IMR-90 (cell line): ENCODE data around the gene SLC43A2. TPM values are rescaled to one million over a fixed set of nuclear protein-coding genes. Genes with fewer than 3 reads are reported as not detected.
A peak's percentile ranks its signal among the peaks of the same experiment; 100 is the strongest.

Experiments
- ATAC-seq: fragments of 200-7000 bp; cut with Tn5 transposase; 2 replicates; pipeline ENCODE4 v1.9.1; 2020; ENCODE audit warnings: low read depth, mild to moderate bottlenecking, moderate library complexity
- BruUV-seq: library from RNA; stranded (reverse); fragments of 400-500 nt; replicated peaks from 2 replicates; lab custom pipeline; 2021; lab: Mats Ljungman, UMichigan
- CTCF ChIA-PET: fragments of 300-600 bp; formaldehyde crosslinking; extraction: SDS; loops from one replicate; lab custom pipeline; 2021; ENCODE audit warnings: antibody characterized with exemption; lab: Yijun Ruan, JAX
- POLR2A ChIA-PET: fragments of 300-600 bp; sonication (Branson Sonifier 250); formaldehyde crosslinking; loops from one replicate; lab custom pipeline; 2022; ENCODE audit warnings: antibody characterized with exemption; ENCODE audit not compliant: unreplicated experiment; lab: Charles Lee
- DNase-seq: peaks from one replicate; pipeline ENCODE4 v3.0.0; 2013
- H2AFZ ChIP-seq: replicated peaks from 2 replicates; pipeline ENCODE3; 2013; ENCODE audit warnings: low read length, mild to moderate bottlenecking; ENCODE audit not compliant: poor library complexity
- H2AK5ac ChIP-seq: 2 replicates; pipeline ENCODE4 v1.6.1; 2013; ENCODE audit warnings: low read depth, low read length, inconsistent platforms
- H2AK9ac ChIP-seq: replicated peaks from 2 replicates; pipeline ENCODE3; 2013; ENCODE audit warnings: mild to moderate bottlenecking, low read depth, low read length, moderate library complexity; ENCODE audit not compliant: poor library complexity
- H2BK120ac ChIP-seq: 2 replicates; pipeline ENCODE4 v1.6.1; 2013; ENCODE audit warnings: low read depth, low read length, inconsistent platforms
- H2BK15ac ChIP-seq: 3 replicates; pipeline ENCODE4 v1.6.1; 2013; ENCODE audit warnings: low read depth, low read length, inconsistent platforms
- H2BK20ac ChIP-seq: 2 replicates; pipeline ENCODE4 v1.6.1; 2013; ENCODE audit warnings: low read depth, mild to moderate bottlenecking, inconsistent platforms, low read length, moderate library complexity
- H2BK5ac ChIP-seq: 2 replicates; pipeline ENCODE4 v1.6.1; 2013; ENCODE audit warnings: mild to moderate bottlenecking, low read depth, low read length, inconsistent platforms; ENCODE audit not compliant: poor library complexity, severe bottlenecking
- H3K14ac ChIP-seq: replicated peaks from 2 replicates; pipeline ENCODE4 v1.6.1; 2013; ENCODE audit warnings: low read depth, low read length, inconsistent platforms
- H3K18ac ChIP-seq: 2 replicates; pipeline ENCODE4 v1.6.1; 2013; ENCODE audit warnings: low read depth, low read length, control low read depth
- H3K23ac ChIP-seq: 2 replicates; pipeline ENCODE4 v1.6.1; 2013; ENCODE audit warnings: low read depth, low read length, inconsistent platforms
- H3K27ac ChIP-seq: 2 replicates; pipeline ENCODE4 v1.5.1; 2013; ENCODE audit warnings: mild to moderate bottlenecking, control low read depth, low read length; ENCODE audit not compliant: insufficient read depth
- H3K27me3 ChIP-seq: 2 replicates; pipeline ENCODE4 v1.6.1; 2013; ENCODE audit warnings: low read length; ENCODE audit not compliant: control insufficient read depth, insufficient read depth
- H3K36me3 ChIP-seq: 2 replicates; pipeline ENCODE4 v1.6.1; 2013; ENCODE audit warnings: low read length, mixed read lengths; ENCODE audit not compliant: control insufficient read depth, insufficient read depth
- H3K4ac ChIP-seq: 2 replicates; pipeline ENCODE4 v1.6.1; 2013; ENCODE audit warnings: low read depth, low read length, inconsistent platforms
- H3K4me1 ChIP-seq: 2 replicates; pipeline ENCODE4 v1.6.1; 2013; ENCODE audit warnings: low read length, mixed read lengths; ENCODE audit not compliant: control insufficient read depth, insufficient read depth
- H3K4me2 ChIP-seq: 2 replicates; pipeline ENCODE4 v1.6.1; 2013; ENCODE audit warnings: low read depth, mild to moderate bottlenecking, control low read depth, low read length, moderate library complexity
- H3K4me3 ChIP-seq: 2 replicates; pipeline ENCODE4 v1.5.1; 2013; ENCODE audit warnings: low read depth, mild to moderate bottlenecking, control low read depth, low read length, moderate library complexity; ENCODE audit not compliant: insufficient read depth
- H3K56ac ChIP-seq: 2 replicates; pipeline ENCODE4 v1.6.1; 2013; ENCODE audit warnings: low read length, inconsistent platforms; ENCODE audit not compliant: insufficient read depth; ENCODE audit errors: extremely low read depth
- H3K79me1 ChIP-seq, 2 experiments: 2 replicates each; pipeline ENCODE4 v1.6.1; 2013; ENCODE audit warnings: low read length in 2 of 2, inconsistent platforms in 1 of 2, low read depth in 1 of 2
- H3K9ac ChIP-seq: 2 replicates; pipeline ENCODE4 v1.6.1; 2013; ENCODE audit warnings: low read depth, low read length, control low read depth
- H3K9me1 ChIP-seq: 2 replicates; pipeline ENCODE4 v1.6.1; 2013; ENCODE audit warnings: low read length, inconsistent platforms; ENCODE audit not compliant: insufficient read depth
- H3K9me3 ChIP-seq: 2 replicates; pipeline ENCODE4 v1.6.1; 2013; ENCODE audit warnings: low read length; ENCODE audit not compliant: control insufficient read depth, insufficient read depth
- H4K20me1 ChIP-seq: 2 replicates; pipeline ENCODE4 v1.6.1; 2013; ENCODE audit warnings: low read length, inconsistent platforms; ENCODE audit not compliant: insufficient read depth
- H4K5ac ChIP-seq: 2 replicates; pipeline ENCODE4 v1.6.1; 2013; ENCODE audit warnings: mild to moderate bottlenecking, low read depth, low read length, control low read depth
- H4K8ac ChIP-seq, 2 experiments: 2 replicates each; pipeline ENCODE4 v1.6.1; 2013; ENCODE audit warnings: low read depth in 2 of 2, low read length in 2 of 2, control low read depth in 1 of 2, inconsistent platforms in 1 of 2
- H4K91ac ChIP-seq: 2 replicates; pipeline ENCODE4 v1.6.1; 2013; ENCODE audit warnings: low read depth, low read length, inconsistent platforms; ENCODE audit not compliant: insufficient read depth
- CHD1 ChIP-seq: IDR thresholded peaks from 2 replicates; pipeline ENCODE4 v1.6.1; 2012; ENCODE audit warnings: low read depth, low read length, improper control_type of control experiment
- CTCF ChIP-seq: conservative IDR thresholded peaks from 2 replicates; pipeline ENCODE4 v1.5.1; 2012; ENCODE audit warnings: mild to moderate bottlenecking, low read depth, low read length, improper control_type of control experiment
- MAZ ChIP-seq: IDR thresholded peaks from 2 replicates; pipeline ENCODE4 v1.6.1; 2012; ENCODE audit warnings: low read depth, mild to moderate bottlenecking, low read length, improper control_type of control experiment, moderate library complexity, borderline replicate concordance
- MXI1 ChIP-seq: IDR thresholded peaks from 2 replicates; pipeline ENCODE4 v1.6.1; 2012; ENCODE audit warnings: low read depth, mild to moderate bottlenecking, low read length, moderate library complexity, borderline replicate concordance
- NFE2L2 ChIP-seq: fragments of 150-350 bp; IDR thresholded peaks from 2 replicates; pipeline ENCODE4 v1.6.1; 2016; ENCODE audit warnings: low read depth, mild to moderate bottlenecking, low read length
- POLR2A ChIP-seq: IDR thresholded peaks from 2 replicates; pipeline ENCODE4 v1.6.1; 2012; ENCODE audit warnings: mild to moderate bottlenecking, low read depth, low read length
- RAD21 ChIP-seq: IDR thresholded peaks from 2 replicates; pipeline ENCODE4 v1.6.1; 2012; ENCODE audit warnings: low read length, improper control_type of control experiment
- SMC3 ChIP-seq: fragments of 150-350 bp; IDR thresholded peaks from 2 replicates; pipeline ENCODE4 v1.6.1; 2016; ENCODE audit warnings: low read depth, mild to moderate bottlenecking, antibody characterized with exemption, low read length, moderate library complexity
- WGBS, 2 experiments: methylation state at CpG; one replicate each; pipeline versions ENCODE4 v1.1.5 to v1.1.7; 2013; ENCODE audit warnings: missing lambda C conversion rate in 2 of 2; ENCODE audit not compliant: insufficient read length in 1 of 2; ENCODE audit errors: extremely low coverage in 2 of 2; 5-methylcytosine and 5-hydroxymethylcytosine counted together
- dilution Hi-C: fragments of 300-500 bp; cut with HindIII; formaldehyde crosslinking; loops from one replicate; pipeline ENCODE4 v1.14.3; 2018; ENCODE audit warnings: low sequenced_read_pairs; ENCODE audit not compliant: unreplicated experiment
- in situ Hi-C: fragments of 300-500 bp; cut with MboI; formaldehyde crosslinking; loops from 3 replicates; pipeline ENCODE4 v1.14.3; 2019; ENCODE audit warnings: low sequenced_read_pairs, inconsistent platforms, mixed read lengths
- intact Hi-C: fragments of 100-400 bp; cut with micrococcal nuclease; formaldehyde crosslinking; loops from 2 replicates; pipeline ENCODE4 v1.10.0; 2022
- polyA plus RNA-seq, 3 experiments: library from polyadenylated mRNA; depleted of rRNA; stranded (reverse); fragments of >200 nt; gene quantifications; 2 replicates each; pipeline ENCODE4 v1.2.3, GENCODE V29; 2012; ENCODE audit warnings: low replicate concordance in 1 of 3
- total RNA-seq: library from RNA; depleted of rRNA; stranded (reverse); fragments of >200 nt; gene quantifications from 2 replicates; pipeline ENCODE4 v1.2.3, GENCODE V29; 2012

The SLC43A2 gene
- total and polyA plus RNA-seq, 2 of the 4 experiments (the other 2 are of a cell fraction), result 3.8 to 9.0 TPM

- H4K20me1 ChIP-seq, result no peaks in the 10 kb centered on the region
- no peak overlapping the region for H2BK20ac ChIP-seq
- 0 out of 2 replicates have a peak, but pooled peaks have one; percentile 23 for TF ChIP-seq POLR2A
- TF ChIP-seq MAZ, result peak; percentile 61; the same call in 1 of the 2 replicates
- no peak for TF ChIP-seq NFE2L2
- no peak for TF ChIP-seq MXI1
- no peak for TF ChIP-seq CHD1
- peak; percentile 41 for TF ChIP-seq RAD21
- TF ChIP-seq SMC3, result peak; percentile 9; the same call in 1 of the 2 replicates
- TF ChIP-seq CTCF, result peak; percentile 42; the same call in 1 of the 2 replicates
- H3K9me3 ChIP-seq, result no peaks in the 10 kb centered on the region
- peak overlapping the region; percentile 44 for H3K4ac ChIP-seq
- H4K91ac ChIP-seq, result peak overlapping the region; percentile 47; the same call in 1 of the 2 replicates
- H3K14ac ChIP-seq, result 0 out of 2 replicates have a peak overlapping the region, but pooled peaks have one; percentile 33
- H2BK15ac ChIP-seq, result no peak overlapping the region
- no peak overlapping the region for H3K23ac ChIP-seq
- 1% methylated on average over 27 of the region's 77 CpGs; no CpG with 5 or more reads in 1 of the 2 experiments for WGBS, 2 experiments
- H4K8ac ChIP-seq, result peak overlapping the region; percentile 70 to 87; a peak in 3 of 4 replicates
- H3K18ac ChIP-seq, result peak overlapping the region; percentile 7; the same call in 1 of the 2 replicates
- peak overlapping the region; percentile 75 for H3K9ac ChIP-seq
- H3K4me1 ChIP-seq, result peaks cover 5% of the 10 kb centered on the region
- H3K36me3 ChIP-seq, result no peaks in the 10 kb centered on the region
- no peaks in the 10 kb centered on the region for H3K79me1 ChIP-seq
- dilution Hi-C loops, result no loop called here
- no peak overlapping the region for H3K56ac ChIP-seq
- BruUV-seq, result no TSS peak
- H3K27me3 ChIP-seq, result peaks cover 11% of the 10 kb centered on the region; the same call in 1 of the 2 replicates
- POLR2A ChIA-PET, result interaction anchor here (0.6 kb wide), 1 partner anchor 369 kb away, joined by 4 read pairs; no protein-coding TSS in a partner anchor
- DNase-seq, result peak; percentile 87
- in situ Hi-C loops, result no loop called here
- peak overlapping the region; percentile 38 for H2BK5ac ChIP-seq
- peak overlapping the region; percentile 65 for H4K5ac ChIP-seq
- CTCF ChIA-PET, result interaction anchor here (1.5 to 3.2 kb wide), 3 partner anchors 10 to 55 kb away, joined by 3 to 23 read pairs (median 6); partner anchors contain the start of gene RILP
- H2AK5ac ChIP-seq, result 0 out of 2 replicates have a peak overlapping the region, but pooled peaks have one; percentile 51
- intact Hi-C loops, result loop anchor here (1.0 to 5.0 kb wide), 2 partner anchors 37 to 55 kb away; no protein-coding TSS in a partner anchor
- peak; percentile 85 for ATAC-seq
- H2AFZ ChIP-seq, result peak overlapping the region; percentile 96
- H3K4me3 ChIP-seq, result peak overlapping the region; percentile 71
- H3K9me1 ChIP-seq, result no peaks in the 10 kb centered on the region
- peak overlapping the region; percentile 67 for H2AK9ac ChIP-seq
- no peak overlapping the region for H2BK120ac ChIP-seq
- peak overlapping the region; percentile 98 for H3K4me2 ChIP-seq
- H3K27ac ChIP-seq, result peak overlapping the region; percentile 64
Observed at GRCh38 chr17:1628856-1629503, 346 bp upstream of the SLC43A2 start.
